CD4-positive, alpha-beta T cell treated with Interleukin-15 for 1 hour (primary cell): ENCODE data around the gene RNGTT.
"Not testable (repeated sequence)": the region's sequence is repeated elsewhere in the genome, so short reads cannot be mapped to it uniquely, and the experiment has no call there.

ENCODE experiments used
- DNase-seq: peaks from one replicate; pipeline ENCODE4 v3.0.0-alpha.2; 2020

The RNGTT gene

DNA sequence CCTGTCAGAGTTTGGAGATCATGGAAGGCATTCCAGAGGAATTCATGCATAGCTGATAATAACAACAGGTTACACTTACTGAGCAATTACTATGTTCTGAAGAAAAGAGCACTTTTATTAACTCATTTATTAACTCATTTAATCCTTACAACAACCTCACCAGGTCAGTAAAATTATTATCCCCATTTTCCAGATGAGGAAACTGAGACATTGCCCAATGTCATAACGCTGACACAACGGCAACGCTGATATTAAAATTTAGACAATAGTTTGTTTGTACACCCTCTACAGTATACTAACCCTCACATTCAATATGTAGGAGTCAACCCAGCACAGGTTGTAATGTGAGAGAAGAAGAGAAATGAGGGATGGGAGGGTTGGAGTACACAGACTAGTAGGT is 105.0 kb downstream of the RNGTT start:
- no peak for DNase-seq

GRCh38 chr6:88856566-88856965 is 106.9 kb downstream of the RNGTT start:
- DNase-seq: no peak

DNA sequence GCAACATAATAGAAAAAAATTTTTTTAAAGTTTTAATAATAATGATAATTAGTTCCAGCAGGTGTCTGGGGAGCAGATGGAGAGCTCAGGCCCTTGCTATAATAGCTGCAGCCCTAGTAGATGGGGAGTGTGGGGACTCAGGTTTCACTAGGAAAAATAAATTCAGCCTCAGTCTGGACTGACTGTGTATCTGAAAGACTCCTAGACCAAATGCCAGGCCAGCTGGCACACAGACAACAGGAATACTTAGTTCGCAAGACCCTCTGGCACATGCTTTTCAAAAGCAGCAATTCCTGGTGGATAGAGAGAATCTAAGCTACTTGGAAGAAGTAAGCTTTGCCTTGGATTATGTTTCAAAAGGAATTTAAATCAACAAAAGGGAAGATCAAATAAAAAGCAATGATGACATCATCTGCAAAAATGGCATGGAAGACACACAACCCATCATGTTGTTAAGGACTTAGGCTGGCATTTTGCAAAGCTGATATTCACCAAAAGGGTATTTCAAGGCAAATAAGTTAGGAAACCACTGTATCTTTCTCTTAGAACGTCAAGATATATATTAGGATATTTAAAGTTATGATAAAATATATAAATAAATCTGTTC is 107.8 kb downstream of the RNGTT start:
- DNase-seq: no peak

GRCh38 chr6:88852775-88853174 is 110.6 kb downstream of the RNGTT start:
- DNase-seq: no peak

DNA sequence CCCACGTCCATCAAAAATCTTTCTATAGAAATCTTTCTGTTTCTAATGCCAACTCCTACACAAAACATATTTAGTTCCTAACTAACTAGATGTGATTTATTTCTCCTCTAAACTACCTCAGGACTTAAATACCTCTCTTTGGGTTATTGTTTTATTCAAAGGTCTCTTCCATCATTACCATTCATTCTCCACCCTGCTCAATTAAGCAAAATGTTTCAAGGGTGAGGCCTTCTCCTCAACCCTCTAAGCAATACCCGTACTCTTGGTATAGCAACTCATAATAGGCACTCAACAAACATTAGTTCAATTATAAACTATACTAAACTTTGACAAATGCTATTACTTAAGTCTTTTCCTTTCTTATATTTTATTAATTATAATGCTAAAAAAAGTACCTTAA is 111.4 kb downstream of the RNGTT start:
- DNase-seq: no peak

GRCh38 chr6:88848870-88849269 is 114.5 kb downstream of the RNGTT start:
- no peak for DNase-seq

- DNase-seq: no peak
These were observed 120.4 kb downstream of the RNGTT start for GRCh38 chr6:88843040-88843439.

DNA sequence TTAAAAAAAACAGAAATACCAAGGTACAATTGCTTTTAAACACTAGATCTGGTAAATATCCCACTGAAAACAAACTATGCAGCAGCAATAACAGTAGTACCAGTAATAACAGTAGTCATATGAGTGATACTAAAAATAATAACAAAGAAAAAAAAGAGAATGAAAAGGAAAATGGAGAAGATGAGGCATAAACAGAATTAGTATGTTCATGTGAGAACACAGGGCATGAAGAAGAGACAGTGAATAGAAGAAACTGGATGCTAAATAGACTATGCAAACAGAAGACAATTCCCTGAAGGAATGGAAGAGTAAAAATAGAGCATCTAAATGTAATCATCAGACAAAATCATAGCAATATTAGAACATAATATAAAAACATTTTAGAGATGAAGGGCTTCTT is 121.1 kb downstream of the RNGTT start:
- DNase-seq: no peak

DNA sequence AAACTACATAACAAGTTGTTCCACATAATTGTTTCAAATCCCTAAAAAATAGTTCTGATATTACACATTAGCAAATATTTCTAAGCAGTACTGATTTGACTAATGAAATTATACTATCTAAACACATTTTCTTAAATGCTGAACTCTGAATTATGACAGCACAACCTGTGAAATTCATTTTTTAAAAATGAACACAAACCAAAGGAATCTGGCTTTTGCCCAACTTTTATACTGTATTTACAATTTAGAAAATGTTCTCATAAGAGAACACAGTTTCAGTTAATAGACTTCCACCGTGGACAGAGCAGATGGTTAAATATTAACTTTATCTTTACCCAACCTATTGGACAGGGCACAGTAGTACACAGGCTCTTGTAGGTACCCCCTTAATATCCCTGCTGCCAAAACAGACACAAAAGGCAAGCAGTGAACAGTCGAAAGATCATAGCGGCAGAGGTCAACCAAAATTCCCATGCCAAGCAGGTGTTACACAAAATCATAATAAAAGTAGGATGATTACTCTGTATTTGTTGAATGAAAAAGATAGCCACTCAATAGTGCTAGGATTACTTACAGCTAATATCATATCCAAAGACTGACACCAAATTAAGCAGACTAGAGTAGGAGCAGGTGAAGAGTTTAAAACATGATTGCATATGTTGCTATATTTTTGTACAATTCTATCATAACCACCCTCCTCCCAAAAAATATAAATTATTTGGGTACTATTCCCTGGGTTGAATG is 122.5 kb downstream of the RNGTT start:
- no peak for DNase-seq

DNA sequence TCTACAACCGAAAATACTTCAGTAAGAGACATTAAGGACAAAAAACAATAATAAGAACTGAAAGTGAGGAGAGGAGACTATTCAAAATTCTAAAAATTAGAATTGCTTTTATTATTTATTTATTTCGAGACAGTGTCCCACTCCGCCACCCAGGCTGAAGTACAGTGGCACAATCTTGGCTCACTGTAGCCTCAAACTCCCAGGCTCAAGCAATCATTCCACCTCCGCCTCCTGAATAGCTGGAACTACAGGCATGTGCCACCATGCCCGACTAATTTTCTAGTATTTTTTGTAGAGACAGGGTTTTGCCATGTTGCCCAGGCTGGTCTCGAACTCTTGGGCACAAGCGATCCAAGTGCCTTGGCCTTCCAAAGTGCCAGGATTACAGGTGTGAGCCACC is 123.1 kb downstream of the RNGTT start:
- no peak for DNase-seq

DNA sequence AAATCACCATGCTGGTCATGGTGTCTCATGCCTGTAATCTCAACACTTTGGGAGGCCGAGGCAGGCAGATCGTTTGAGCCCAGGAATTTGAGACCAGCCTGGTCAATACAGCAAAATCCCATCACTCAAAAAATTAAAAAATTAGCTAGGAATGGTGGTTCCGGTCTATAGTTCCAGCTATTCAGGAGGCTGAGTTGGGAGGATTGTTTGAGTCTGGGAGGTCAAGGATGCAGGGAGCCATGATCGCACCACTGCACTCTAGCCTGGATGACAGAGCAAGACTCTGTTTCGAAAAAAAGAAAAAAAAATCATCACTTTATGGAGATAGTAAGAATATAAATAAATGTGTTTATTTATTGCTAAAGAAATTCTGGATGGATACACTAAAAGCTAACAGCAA is 124.1 kb downstream of the RNGTT start:
- DNase-seq: no peak

DNA sequence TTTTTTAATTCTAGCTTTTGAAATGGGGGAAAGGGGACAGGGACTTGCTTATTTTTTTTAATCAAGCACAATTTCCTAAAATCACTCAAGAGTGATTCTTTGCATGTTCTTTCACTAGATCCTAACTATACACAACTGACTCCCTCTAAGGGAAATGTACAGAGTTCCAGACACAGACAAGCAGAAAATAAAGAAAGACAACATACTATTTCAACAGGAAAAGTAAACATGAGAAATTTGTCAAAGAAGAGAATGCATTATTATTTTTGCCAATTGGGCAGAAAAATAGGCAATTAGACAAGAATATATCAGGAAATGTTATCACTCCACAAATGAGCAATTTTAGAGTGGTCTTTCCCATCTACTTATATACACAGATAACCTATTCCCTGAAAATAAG is 128.2 kb downstream of the RNGTT start:
- no peak for DNase-seq

DNA sequence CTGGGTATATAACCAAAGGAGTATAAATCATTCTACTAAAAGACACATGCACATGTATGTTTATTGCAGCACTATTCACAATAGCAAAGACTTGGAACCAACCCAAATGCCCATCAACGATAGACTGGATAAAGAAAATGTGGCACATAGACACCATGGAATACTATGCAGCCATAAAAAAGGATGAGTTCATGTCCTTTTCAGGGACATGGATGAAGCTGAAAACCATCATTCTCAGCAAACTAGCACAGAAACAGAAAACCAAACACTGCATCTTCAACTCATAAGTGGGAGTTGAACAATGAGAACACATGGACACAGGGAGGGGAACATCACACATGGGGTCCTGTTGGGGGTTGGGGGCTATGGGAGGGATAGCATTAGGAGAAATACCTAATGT is 130.3 kb downstream of the RNGTT start:
- not testable (repeated sequence) for DNase-seq

DNA sequence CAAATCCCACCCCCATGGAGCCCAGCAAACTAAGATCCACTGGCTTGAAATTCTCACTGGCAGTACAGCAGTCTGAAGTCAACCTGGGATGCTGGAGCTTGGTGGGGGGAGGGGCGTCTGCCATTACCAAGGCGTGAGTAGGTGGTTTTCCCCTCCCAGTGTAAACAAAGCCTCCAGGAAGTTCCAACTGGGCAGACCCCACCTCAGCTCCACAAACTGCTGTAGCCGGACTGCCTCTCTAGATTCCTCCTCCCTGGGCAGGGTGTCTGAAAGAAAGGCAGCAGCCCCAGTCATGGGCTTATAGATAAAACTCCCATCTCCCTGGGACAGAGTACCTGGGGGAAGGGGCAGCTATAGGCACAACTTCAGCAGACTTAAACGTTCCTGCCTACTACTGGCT is 135.8 kb downstream of the RNGTT start:
- not testable (repeated sequence) for DNase-seq

DNA sequence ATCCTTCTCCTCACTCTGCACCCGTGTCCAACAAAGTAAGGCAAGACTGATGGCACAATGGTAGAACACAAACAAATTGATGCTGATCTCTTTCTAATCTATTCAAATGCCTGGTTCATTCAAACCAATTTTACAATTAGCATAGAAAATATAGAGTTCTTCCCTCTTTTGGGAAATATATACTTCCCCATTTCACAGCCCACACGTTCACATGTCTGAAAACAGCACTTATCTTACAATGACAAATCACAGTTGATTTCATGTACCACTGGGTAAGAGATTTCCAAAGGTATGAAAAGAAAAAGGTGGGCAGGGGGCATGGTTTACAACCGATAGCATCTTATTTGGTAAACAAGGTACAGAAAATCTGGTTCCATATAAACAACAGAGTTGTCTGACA is 137.6 kb downstream of the RNGTT start:
- DNase-seq: no peak

DNA sequence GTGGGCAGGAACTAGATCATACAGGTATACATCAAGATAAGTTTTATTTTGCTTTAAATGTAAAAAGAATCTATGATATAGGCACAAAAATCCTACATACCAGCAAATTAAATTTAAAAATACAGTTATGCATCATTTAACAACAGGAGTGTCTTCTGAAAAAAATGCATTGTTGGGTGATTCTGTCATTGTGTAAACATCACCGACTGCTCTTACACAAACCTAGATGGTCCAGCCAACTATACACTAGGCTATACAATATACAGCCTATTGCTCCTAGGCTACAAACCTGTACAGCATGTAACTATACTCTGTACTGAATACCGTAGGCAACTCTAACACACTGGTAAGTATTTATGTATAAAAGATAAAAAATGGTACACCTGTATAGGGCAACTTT is 139.4 kb downstream of the RNGTT start:
- no peak for DNase-seq

GRCh38 chr6:88815491-88815890 is 147.9 kb downstream of the RNGTT start:
- no peak for DNase-seq

DNA sequence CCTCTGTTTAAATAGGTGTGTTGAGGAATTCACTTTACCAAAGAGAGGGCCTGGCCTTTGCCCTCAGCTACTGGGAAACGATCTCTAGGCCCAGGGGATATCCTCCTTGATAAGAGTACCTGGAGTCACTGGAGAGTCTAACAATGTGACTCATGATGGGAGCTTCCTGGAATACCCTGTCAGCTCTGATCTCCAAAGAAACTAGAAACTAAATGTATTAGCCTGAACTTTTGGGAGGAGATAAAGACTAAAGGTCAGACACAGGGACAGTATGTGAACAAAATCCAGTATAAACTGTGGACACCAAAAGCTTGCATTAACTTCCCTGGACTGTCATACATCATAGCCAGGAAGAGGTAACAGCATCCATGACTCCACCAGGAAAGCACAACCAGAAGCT is 148.5 kb downstream of the RNGTT start:
- no peak for DNase-seq

DNA sequence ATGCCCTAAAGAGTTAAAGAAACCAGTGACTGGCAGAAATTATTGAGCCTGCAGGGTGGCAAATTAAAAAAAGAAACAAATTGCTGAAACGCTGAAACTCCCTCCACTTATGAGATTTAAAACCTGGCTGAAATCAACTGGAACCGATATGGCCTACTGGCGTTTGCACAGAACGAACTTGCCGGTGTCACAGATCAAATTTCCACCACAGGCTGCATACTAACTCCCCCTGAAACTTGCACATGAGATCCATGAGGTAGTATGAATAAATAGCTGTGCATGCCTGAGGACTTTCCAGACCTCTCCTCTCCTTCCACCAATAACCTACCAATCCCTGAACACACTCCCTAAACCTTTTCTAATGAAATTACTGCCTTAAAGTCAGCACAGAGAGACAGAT is 150.4 kb downstream of the RNGTT start:
- DNase-seq: no peak

- no peak for DNase-seq
These were observed 152.7 kb downstream of the RNGTT start for GRCh38 chr6:88810701-88811100.

GRCh38 chr6:88810089-88810488 is 153.3 kb downstream of the RNGTT start:
- no peak for DNase-seq

GRCh38 chr6:88808381-88808780 is 155.0 kb downstream of the RNGTT start:
- no peak for DNase-seq

DNA sequence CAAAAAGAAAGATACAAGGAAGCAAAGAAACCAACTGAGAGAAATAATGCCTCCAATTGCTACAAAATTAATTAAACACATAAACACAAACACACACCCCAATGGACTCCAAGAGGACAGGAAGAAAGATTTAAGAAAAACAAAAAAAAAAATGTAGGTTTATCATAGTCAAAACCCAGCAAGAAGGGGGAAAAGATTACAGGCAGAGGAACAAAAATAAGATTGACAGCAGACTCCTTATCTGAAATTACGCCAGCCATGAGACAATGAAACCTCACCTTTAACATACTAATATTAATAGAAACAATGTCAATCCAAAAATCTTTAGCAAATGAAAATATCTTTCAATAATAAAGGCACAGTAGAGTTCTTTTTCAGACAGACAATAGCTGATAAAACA is 155.8 kb downstream of the RNGTT start:
- DNase-seq: no peak

GRCh38 chr6:88806728-88807127 is 156.7 kb downstream of the RNGTT start:
- no peak for DNase-seq

- no peak for DNase-seq
These were observed 158.7 kb downstream of the RNGTT start for GRCh38 chr6:88804701-88805100.
